HG02938 (cell line): Measurements from ENCODE around the gene SLC22A4.

Experiments used
- ATAC-seq: cut with Tn5 transposase; IDR thresholded peaks from one replicate; pipeline ENCODE4 v1.9.1; 2021; ENCODE audit warnings: mild to moderate bottlenecking, moderate library complexity; ENCODE audit not compliant: unreplicated experiment

SLC22A4 gene

DNA sequence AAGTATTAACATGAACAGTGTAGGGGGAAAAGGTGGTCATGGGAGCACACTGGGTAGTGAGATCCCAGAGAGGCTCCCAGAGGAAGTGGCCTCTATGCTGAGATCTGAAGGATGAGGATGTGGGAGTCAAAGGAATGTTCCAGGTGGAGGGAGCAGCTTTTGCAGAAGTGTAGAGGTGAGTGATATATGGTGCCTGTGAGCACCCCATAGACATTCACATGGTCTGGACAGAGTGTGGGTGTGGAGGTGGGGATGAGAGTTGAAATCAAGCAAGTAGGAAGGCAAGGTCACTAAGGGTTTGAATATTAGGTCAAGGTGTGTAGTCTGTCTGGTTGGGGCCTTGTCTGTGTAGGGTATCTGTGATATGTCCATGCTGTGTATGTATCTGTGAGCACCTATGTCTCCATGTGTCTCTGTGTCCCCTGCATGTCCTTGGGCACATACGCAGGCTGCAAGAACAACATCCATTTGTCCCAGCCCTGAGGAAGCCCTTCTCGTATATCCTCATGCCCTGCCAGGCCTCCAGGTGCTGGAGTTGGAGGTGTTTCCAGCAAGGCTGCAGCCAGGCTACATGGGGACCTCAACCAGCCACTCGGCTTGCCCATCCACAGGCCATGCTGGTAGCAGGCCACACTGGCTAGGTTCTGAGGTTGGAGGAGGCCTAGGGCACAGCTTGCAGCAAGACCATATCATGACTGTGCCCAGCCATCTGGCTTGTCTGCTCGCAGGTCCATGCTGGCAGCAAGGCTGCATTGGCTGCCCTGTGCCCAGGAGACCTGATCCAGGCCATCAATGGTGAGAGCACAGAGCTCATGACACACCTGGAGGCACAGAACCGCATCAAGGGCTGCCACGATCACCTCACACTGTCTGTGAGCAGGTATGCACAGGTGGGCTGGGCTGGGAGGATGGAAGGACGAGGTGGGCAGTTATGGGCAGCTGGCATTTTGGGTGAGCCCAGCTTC, 32.0 kb upstream of the SLC22A4 start:
- ATAC-seq, result no peak

GRCh38 chr5:132262882-132263547, 31.2 kb upstream of the SLC22A4 start:
- ATAC-seq, result no peak

- no peak for ATAC-seq
Observed at GRCh38 chr5:132263548-132264261, 30.5 kb upstream of the SLC22A4 start.

DNA sequence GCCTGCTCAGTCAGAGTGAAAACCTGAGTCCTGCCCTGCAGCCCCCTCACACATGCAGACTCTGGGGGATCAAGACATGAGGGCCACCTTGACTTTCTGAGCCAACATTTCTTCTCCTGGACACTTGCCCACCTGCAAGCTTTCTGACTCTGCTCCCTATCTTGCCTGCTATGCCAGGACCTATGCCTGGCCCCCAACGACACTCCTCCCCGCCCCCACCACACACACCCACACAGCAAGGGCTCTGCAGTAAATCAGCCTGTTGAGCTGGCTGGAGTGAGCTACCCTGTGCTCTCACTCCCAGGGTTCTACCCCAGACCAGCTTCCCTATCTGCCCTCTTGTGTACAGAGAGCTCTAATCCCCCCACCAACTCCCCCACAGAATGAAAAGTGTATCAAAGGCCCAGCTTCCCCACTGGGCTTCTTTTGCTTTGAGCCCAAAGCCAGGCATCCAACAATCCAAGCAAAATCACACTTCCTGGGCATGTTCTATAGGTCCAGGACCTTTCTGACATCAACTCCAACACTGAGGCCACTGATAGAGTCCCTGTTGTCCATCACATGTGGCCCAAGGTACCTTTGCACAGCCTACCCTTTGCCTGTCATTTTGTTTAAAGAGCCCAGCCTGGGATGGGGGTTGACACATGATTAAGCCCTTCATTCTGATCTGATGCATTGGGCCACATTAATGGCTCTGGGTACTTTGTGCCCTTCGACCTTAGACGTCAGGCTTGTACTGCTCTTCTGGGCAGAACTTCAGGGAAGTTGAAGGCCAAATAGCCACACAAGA, 29.5 kb upstream of the SLC22A4 start:
- ATAC-seq, result no peak

DNA sequence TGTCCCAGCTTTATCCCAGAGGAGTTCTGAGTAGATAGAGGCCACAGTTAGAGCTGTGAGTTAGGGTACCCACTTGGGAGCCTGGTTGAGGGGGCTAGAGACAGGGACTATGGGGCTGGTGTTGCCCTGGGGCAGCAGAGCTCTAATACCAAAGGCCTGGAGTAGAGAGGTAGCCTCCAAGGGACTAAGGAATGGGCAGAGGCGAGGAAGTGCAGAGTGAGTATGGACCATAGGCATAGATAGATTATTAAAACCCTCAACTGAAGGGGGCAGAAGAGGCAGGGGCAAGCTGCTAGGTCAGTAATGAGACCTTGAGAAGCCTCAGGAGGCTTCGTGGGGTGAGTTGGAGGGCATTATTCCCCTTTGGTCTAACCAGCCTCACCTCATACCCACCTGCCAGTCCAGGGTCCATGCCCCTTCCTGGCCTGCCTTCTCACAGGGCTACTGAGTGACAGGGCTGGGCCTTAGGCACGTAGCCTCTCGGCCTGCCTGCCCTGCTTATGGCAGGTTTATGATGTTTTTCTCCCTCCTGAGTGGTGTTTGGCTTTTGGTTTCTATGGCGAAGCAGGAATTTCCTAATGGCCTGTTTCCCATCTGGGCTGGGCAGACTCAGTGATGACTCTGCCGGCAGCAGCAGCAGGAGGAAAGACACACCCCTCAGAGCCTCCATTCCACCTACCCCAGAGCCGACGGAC, 28.7 kb upstream of the SLC22A4 start:
- ATAC-seq, result no peak

DNA sequence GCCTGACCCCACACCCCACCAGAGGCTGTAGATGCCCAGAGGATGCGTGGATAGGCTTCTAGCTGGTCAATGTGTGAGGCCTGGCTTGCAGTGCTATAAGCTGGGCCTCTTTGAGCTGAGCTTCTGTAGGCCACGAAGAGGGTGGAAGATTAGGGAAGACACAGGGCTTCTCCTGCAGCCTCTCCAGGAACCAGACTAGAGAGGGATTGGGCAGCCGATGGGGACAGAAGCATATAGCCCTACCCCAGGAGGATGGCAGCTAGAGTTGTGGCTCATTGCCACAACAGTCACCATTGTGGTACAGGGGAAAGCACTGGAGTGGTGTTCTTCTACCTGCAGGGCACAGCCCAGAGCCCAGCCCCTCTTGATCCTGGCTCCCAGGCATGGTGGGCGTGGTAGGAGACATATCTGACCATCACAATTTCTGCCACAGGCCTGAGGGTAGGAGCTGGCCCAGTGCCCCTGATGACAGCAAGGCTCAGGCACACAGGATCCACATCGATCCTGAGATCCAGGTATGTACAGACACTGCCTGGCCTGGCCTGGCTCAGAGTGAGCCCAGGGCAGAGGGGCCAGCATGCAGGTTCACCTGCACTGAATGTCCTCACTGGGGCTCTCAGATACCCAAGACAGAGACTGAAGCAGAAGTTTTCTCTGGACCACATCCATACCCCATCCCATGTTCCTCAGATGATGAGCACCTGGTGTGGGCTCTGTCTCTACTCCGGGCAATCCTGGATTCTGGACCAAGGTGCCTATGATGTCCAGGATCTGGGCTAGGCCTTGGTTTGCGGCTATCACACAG, 28.0 kb upstream of the SLC22A4 start:
- no peak for ATAC-seq

DNA sequence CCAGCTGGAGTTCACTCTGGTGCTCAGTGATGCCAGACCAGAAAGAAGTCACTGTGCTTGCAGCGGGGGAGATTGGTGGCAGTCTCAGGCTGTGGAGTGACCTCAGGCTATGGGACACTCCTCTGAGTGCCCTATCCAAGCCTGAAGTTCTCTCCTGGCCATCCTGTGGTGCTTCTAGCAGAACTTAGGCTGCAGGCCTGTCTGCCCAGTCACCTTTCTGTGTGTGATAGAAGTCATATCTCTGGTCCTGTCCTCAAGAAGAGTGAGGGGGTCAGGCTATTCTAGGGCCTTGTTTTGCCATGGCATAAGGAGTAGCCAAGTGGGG, 27.4 kb upstream of the SLC22A4 start:
- no peak for ATAC-seq

DNA sequence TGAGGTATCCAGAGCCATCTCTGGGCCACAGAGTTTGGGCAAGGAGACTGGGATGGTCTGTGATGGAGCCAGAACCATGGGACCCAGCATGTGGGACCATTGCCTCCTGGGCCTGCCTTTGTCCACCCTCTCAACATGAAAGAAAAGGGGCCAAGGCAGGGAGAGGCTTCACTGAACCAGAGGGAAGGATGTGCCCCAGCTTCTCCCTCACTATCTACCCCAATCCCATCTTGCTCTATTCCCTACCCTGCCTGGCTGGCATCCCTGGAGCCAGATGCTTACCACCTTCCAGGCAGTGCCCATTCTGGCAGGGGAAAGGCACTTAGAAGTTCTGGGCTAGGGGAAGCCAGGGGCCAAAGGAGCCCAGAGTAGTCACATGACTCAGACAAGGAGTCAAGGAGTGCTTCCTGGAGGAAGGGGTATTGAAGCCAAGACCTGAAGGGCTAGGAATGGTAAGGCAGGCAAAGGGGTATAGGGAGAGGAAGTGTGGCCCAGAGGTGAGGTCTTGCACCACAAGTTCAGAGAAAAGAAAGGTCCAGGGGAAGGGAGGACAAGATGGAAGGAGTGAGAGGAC, 26.9 kb upstream of the SLC22A4 start:
- no peak for ATAC-seq

DNA sequence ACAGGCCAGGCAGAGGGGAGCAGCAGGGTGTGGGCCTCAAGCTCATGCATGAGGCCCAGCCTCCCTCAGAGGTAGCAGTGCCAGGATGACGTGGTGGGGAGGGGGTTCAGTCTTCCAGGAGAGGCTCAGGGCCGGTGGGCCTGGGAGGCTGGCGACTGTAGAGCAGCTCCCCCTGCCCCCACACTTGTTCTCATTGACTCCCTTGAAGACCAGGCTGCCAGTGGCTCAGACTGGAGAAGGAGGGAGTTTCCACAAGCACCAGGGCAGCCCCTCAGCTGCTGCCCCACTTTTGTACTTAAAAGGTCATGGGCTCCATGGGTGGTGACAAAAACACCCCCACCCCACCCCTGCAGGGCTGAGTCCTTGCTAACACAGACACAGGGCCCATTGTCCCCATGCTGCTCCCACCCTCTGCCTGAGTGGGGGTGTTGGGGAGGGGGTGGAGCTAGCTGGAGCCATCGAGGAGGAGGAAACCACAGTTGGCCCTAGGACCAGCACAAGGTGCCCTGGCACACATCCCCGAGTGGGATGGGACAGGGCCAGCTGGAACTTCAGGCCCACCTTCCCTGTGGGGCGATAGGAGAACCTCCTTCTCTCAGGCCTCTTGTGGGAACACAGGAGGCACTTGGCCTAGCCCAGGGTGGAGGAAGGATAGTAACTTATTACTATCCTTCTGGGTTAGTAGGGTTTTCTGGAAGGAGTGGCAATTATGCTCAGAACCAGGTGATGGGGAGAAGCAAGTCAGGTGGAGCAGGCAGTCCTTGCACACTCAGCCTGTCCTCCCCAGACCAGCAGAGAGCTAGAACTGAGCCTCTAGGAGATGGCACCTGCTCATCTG, 26.0 kb upstream of the SLC22A4 start:
- ATAC-seq, result peak; percentile 6

DNA sequence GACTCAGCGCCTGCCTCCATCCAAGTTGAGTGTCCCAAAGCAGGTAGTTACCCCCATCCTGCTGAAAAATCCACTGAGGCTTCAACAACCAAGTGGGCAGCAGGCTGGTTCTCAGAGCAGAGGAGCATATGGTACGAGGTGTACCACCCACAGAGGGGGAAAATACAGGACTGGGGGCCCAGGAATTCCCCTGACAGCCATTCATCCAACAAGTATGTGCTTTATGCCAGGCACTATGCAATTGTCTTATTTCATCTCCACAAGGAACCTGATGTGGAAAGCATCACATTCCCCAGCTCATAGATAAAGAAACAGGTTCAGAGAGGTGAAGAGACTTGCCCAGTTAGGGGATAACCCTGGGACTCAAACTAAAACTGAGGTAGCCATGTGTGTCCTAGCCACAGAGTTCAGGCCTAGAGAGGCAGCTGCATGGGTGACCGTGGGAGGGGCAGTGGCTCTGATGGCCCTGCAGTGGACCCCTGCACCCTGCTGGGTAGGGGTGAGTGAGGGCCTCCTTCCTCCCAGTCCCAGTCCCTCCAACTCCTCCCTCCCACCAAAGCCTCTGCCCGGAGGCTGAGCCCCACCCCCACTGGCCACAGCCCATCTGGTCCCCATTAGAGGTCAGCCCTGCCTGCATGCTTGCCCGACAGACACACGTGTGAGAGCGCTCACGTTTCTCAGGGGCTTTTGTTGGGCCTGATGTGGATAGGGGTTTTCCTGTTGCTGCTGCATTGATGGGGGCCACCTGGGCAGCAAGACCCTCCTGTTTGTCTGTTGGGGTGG, 25.2 kb upstream of the SLC22A4 start:
- peak; percentile 69 for ATAC-seq

DNA sequence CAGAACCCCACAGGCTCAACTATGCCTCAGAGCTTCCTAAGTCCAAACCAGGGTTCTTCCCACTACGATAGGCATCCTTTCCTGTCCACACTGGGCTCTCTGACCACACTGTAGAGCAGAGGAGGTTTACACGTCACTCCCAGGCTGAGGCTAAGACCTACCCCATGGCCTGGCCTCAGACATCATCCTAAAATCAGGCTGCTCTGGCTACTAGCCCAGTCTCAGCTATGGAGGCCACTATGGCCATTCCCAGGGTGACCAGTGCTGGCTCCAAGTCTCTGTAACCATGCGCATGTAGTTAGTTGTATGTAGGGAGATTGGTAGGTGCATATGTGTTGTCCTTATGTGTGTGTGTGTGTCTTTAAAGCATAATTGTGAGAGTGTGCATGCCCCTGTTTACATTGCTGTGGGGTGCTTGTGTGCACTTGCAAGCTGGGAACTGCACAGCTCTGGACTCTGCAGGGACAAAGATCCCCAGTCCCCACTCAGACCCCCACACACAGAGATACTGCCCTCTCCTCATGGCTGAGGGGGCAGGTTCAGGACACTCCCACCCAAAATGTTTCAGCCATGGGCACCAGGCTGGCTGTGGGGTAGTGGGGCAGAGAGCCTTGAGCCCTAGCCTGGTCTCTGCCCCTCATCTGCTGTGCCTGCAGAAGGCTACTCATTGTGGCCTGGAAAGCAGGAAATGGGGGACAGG, 24.4 kb upstream of the SLC22A4 start:
- ATAC-seq, result no peak

- ATAC-seq, result no peak
Observed at GRCh38 chr5:132270335-132270665, 23.9 kb upstream of the SLC22A4 start.

- no peak for ATAC-seq
Observed at GRCh38 chr5:132270706-132271105, 23.5 kb upstream of the SLC22A4 start.

DNA sequence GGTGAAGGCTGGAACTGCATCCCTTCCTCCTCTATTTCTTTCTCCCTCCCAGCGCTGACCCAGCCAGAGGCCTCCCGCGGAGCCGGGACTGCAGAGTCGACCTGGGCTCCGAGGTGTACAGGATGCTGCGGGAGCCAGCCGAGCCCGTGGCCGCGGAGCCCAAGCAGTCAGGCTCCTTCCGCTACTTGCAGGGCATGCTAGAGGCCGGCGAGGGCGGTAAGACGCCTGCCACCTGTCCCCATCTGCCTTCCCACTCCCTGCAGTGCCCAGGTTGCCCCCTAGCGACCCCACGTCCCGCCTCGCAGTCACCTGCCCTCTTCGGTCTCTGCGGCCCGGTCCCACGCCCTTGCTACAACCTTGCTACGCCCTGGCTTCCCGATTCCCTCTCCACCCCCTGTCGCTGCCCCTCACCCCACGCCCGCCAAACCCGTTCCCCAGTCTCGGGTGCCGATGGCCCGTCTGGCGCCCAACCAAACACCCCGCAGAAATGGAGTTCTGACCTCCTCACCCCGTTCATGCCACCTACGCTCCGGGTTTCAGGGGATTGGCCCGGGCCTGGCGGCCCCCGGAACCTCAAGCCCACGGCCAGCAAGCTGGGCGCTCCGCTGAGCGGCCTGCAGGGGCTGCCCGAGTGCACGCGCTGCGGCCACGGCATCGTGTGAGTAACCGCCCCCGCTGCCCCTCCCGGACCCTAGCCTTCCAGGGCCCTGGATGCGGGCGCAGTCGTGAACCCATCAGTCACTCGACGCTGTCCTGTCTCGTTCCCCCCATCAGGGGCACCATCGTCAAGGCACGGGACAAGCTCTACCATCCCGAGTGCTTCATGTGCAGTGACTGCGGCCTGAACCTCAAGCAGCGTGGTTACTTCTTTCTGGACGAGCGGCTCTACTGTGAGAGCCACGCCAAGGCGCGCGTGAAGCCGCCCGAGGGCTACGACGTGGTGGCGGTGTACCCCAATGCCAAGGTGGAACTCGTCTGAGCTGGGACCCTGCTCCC, 22.6 kb upstream of the SLC22A4 start:
- ATAC-seq, result no peak

GRCh38 chr5:132272311-132273210, 21.6 kb upstream of the SLC22A4 start:
- no peak for ATAC-seq
